Gastroesophageal sphincter (tissue), 4 donors: ENCODE data around the gene HCFC1. TPM values are rescaled to one million over a fixed set of nuclear protein-coding genes. Genes with fewer than 3 reads are reported as not detected.

Experiments
- ATAC-seq: fragments of 150-250 bp; one replicate; pipeline ENCODE4 v1.9.1; 2016; ENCODE audit warnings: mild to moderate bottlenecking, moderate library complexity
- H3K27ac ChIP-seq, 4 donors: fragments of 200-600 bp; sonication (generic) in 3 of 4; 1 replicate in 3 of 4; 2 replicates in 1 of 4; pipeline ENCODE4 v1.5.1; 2016 to 2019
- H3K27me3 ChIP-seq: fragments of 200-600 bp; sonication (generic); one replicate; pipeline ENCODE4 v1.5.1; 2019
- H3K36me3 ChIP-seq, 2 donors: fragments of 200-600 bp; sonication (generic); one replicate each; pipeline ENCODE4 v1.5.1; 2019; ENCODE audit warnings: control low read depth in 1 of 2
- H3K4me1 ChIP-seq, 3 donors: fragments of 200-600 bp; sonication (generic); 1 replicate in 2 of 3; 2 replicates in 1 of 3; pipeline ENCODE4 v1.5.1; 2016 to 2019; ENCODE audit warnings: control low read depth in 2 of 3
- H3K4me3 ChIP-seq, 2 donors: fragments of 200-600 bp; sonication (generic); one replicate each; pipeline ENCODE4 v1.5.1; 2019; ENCODE audit warnings: mild to moderate bottlenecking in 1 of 2, moderate library complexity in 1 of 2
- H3K9me3 ChIP-seq, 3 donors: fragments of 200-600 bp; sonication (generic); one replicate each; pipeline ENCODE4 v1.5.1; 2017 to 2019; ENCODE audit warnings: control low read depth in 2 of 3
- CTCF ChIP-seq, 4 experiments: fragments of 200-600 bp in 2 of 4; fragments of 450-650 bp in 2 of 4; sonication (generic) in 1 of 4; IDR thresholded peaks; one replicate each; pipeline ENCODE4 v1.5.1; 2017 to 2019; ENCODE audit warnings: antibody characterized with exemption in 4 of 4, mild to moderate bottlenecking in 2 of 4, moderate library complexity in 2 of 4
- EP300 ChIP-seq: sonication (generic); formaldehyde crosslinking; IDR thresholded peaks from one replicate; pipeline ENCODE4 v1.6.1; 2017; ENCODE audit warnings: antibody characterized with exemption, mild to moderate bottlenecking
- POLR2A ChIP-seq, 2 donors: fragments of 450-650 bp; IDR thresholded peaks; one replicate each; pipeline ENCODE4 v1.6.1; 2017; ENCODE audit warnings: antibody characterized with exemption in 2 of 2, mild to moderate bottlenecking in 2 of 2, moderate library complexity in 1 of 2
- POLR2AphosphoS5 ChIP-seq: sonication (generic); formaldehyde crosslinking; IDR thresholded peaks from one replicate; pipeline ENCODE4 v1.6.1; 2017; ENCODE audit warnings: antibody characterized with exemption
- WGBS, 2 donors: methylation state at CpG; one replicate each; pipeline ENCODE4 v1.1.5; 2018; ENCODE audit warnings: low coverage in 1 of 2; 5-methylcytosine and 5-hydroxymethylcytosine counted together
- total RNA-seq, 4 donors: library from RNA; depleted of rRNA; stranded (reverse); fragments of >200 nt; gene quantifications; one replicate each; pipeline ENCODE4 v1.1.0, GENCODE V29; 2016

The HCFC1 gene
- total RNA-seq, 4 donors from 2014 or later: 32.9 to 94.4 (median 43.1) TPM

DNA sequence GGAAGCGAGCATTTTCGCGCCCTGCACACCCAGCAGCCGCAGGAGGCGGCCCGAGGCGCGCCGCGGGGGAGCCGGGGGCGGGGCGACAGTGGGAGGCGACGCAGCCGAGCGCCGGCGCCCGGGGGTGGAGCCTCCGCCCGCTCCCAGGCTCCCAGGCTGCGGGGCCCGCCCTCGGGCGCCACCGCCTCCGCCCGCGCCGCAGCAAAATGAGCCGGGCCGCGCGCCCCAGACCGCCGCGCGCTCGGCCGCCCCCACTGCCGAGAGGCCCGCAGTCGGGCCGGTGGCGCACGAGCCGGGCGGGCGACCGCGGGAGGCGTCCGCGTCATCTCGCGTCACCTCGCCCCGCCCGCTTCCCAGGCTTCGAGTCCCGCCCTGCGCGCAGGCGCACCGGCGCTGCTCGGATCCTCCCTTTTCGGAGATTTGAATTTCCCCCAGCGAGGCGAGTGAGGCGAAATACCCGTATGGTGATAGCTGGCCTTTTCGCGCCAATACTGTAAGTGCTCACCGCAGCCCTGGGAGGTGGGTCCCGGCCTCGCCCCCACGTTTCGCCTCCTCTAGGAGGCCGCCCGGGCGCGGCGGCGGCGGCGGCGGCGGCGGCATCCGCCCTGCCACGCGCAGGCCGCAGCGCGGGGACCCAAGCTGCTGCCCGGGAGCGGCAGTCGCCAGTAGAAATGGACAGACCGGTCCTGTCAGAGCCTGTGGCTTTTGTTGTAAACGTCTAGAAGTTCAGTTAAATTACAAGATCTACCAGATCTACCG is 929 bp upstream of the HCFC1 start, which contains the start of gene TMEM187:
Gene TMEM187, plus strand, starts transcription at position 387 of the 759 bp plus-strand sequence. CDS start 9,309 bp downstream, outside the sequence.
- Histone ChIP-seq H3K36me3 (no peaks in the 10 kb centered on the region), H3K4me3 (peak within 1 kb of the TSS; percentile 65 to 76), H3K27ac (peak within 1 kb of the TSS; percentile 94 to 99 (median 98)), H3K9me3 (no peaks in the 10 kb centered on the region), H3K4me1 (peaks cover 2 to 43% (median 25%) of the 10 kb centered on the region in 3 donors), H3K27me3 (no peaks in the 10 kb centered on the region)
- ATAC-seq: peak; percentile 79
- WGBS, 2 donors: 0% methylated on average over 1 of the region's 103 CpGs; no CpG with 5 or more reads in 1 of the 2 donors
- no peak for TF ChIP-seq EP300
- peak; percentile 19 to 65 for TF ChIP-seq POLR2A (IDR thresholded peaks at IDR 0.05)
- no peak for TF ChIP-seq CTCF (IDR thresholded peaks at IDR 0.05)
- TF ChIP-seq POLR2AphosphoS5: peak; percentile 22

- no peaks in the 10 kb centered on the region for H3K27me3 ChIP-seq
- TF ChIP-seq POLR2A (IDR thresholded peaks at IDR 0.05) (peak in 1 of 2 donors; percentile 52), POLR2AphosphoS5 (peak; percentile 61), CTCF (IDR thresholded peaks at IDR 0.05) (no peak), EP300 (no peak)
- H3K9me3 ChIP-seq: no peaks in the 10 kb centered on the region
- peak overlapping the region; percentile 94 to 99 (median 98) for H3K27ac ChIP-seq
- H3K36me3 ChIP-seq: no peaks in the 10 kb centered on the region
- peak; percentile 73 for ATAC-seq
- WGBS, 2 donors: no CpG with 5 or more reads among the region's 34 CpGs
- H3K4me1 ChIP-seq: peaks cover 2 to 57% (median 37%) of the 10 kb centered on the region in 3 donors
- H3K4me3 ChIP-seq: peak overlapping the region; percentile 65 to 76
These were observed 531 bp downstream of the HCFC1 start for GRCh38 chrX:153971124-153971449.

- H3K36me3 ChIP-seq: no peaks in the 10 kb centered on the region
- peaks cover 2 to 63% (median 40%) of the 10 kb centered on the region in 3 donors for H3K4me1 ChIP-seq
- H3K27ac ChIP-seq: peak overlapping the region; percentile 94 to 99 (median 98)
- ATAC-seq: peak; percentile 9
- 0 to 2% methylated on average over 5 to 12 of the region's 49 CpGs for WGBS, 2 donors
- TF ChIP-seq POLR2A (IDR thresholded peaks at IDR 0.05) (no peak), POLR2AphosphoS5 (no peak), EP300 (no peak), CTCF (IDR thresholded peaks at IDR 0.05) (no peak)
- H3K9me3 ChIP-seq: no peaks in the 10 kb centered on the region
- no peaks in the 10 kb centered on the region for H3K27me3 ChIP-seq
- H3K4me3 ChIP-seq: peak overlapping the region; percentile 65 to 76
These were observed 1.1 kb downstream of the HCFC1 start for GRCh38 chrX:153970357-153971123.

GRCh38 chrX:153969904-153970356 is 1.7 kb downstream of the HCFC1 start:
- peaks cover 2 to 68% (median 40%) of the 10 kb centered on the region in 3 donors for H3K4me1 ChIP-seq
- WGBS, 2 donors: 0 to 7% methylated on average over 2 to 18 of the region's 26 CpGs
- no peak for ATAC-seq

More at GRCh38 chrX:153969904-153970356, 1.7 kb downstream of the HCFC1 start:
- TF ChIP-seq POLR2A (IDR thresholded peaks at IDR 0.05) (no peak), EP300 (no peak), POLR2AphosphoS5 (no peak), CTCF (IDR thresholded peaks at IDR 0.05) (no peak)
- Histone ChIP-seq H3K27me3 (no peaks in the 10 kb centered on the region), H3K27ac (peak overlapping the region; percentile 94 to 99 (median 98)), H3K36me3 (no peaks in the 10 kb centered on the region), H3K9me3 (no peaks in the 10 kb centered on the region), H3K4me3 (peak overlapping the region; percentile 65 to 76)
